Measurements from ENCODE around the gene LSM3.
A peak's percentile ranks its signal among the peaks of the same experiment; 100 is the strongest.

Gene LSM3

DNA sequence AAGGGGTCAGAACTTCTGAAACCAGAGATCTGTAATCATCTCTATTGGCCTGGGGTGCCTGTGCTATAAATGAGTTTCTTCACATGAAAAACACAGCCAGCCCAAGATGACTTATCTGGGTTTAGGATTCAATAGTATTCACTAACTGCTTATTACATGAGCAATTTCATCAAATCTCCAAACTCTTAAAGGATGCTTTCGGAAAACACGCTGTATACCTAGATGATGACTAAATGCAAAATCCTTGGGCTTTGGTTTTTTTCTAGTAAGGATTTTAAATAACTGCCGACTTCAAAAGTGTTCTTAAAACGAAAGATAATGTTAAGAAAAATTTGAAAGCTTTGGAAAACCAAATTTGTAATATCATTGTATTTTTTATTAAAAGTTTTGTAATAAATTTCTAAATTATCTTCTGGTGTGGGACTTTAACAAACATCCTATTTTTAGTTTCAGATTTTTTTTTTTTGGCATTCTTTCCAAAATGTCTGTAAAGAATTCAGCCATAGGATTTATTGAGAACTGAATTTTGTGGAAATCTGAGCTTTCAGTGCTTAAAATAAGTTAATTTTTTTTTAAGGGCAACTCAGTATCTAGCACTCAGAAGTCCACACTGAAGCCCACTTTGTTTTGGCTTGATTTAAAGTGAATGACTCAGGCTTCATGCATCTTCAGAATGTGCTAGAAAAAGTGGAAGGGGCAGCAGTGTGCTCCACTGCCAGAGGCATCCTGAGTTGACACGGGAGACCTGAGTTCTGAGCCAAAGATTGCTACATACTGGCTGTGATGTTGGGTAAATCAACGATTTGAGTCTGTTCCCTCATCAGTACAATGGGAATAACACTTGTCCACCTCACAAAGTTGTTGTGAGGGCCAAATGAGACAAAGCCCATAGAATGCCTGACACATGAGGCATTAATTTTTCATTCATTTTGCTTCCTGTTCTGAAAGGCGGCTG is 35.1 kb upstream of the LSM3 start:
- DNase-seq (ENCODE audit: low read depth, low spot score): peak; percentile 67

DNA sequence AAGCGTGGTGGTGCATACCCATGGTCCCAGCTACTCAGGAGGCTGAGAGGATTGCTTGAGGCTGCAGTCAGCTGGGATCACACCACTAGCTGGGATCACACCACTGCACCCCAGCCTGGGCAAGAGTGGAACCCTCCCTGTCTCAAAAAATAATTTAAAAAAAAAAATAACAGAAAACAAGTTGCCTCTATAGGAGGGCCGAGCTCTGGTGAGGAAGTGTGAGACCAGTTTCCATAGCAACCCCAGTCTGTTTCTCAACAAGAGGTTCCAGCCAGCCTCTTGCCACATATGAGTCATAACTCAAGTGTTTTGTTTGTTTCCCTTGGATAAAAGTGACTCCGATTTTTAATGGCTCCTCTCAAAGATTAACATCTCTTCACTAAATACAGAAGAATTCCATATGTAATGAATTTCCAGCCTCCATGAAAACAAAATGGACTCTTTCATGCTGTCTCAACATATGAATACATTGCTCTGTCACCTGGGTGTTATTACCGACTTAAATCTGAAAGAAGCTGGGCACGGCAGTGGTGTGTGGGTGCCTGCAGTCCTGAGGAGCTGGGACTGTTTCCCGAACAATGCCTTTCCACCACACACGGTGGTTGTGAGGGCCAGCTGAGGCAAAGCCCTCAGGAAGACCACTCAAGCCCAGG is 34.1 kb upstream of the LSM3 start:
- DNase-seq (ENCODE audit: low read depth, low spot score): peak; percentile 79

DNA sequence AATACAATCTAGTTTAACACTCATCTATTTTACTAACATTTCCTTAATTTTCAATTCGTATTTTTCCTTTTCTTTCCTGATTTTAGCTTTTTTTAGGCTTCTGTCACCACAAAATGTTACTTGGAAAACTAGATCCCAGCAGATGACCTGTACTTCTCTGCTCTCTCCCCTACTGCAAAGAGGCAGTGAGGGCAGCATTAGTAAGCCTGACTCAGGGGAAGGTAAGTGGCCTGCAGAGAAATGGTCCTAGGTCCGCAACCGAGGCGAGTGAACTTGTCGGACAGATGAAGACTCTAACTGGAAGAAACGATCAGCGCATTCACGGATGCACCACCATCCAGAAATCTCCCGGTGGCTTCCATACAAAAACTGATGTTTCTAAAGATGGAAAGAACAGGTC is 33.4 kb upstream of the LSM3 start:
- DNase-seq (ENCODE audit: low read depth, low spot score): no peak

DNA sequence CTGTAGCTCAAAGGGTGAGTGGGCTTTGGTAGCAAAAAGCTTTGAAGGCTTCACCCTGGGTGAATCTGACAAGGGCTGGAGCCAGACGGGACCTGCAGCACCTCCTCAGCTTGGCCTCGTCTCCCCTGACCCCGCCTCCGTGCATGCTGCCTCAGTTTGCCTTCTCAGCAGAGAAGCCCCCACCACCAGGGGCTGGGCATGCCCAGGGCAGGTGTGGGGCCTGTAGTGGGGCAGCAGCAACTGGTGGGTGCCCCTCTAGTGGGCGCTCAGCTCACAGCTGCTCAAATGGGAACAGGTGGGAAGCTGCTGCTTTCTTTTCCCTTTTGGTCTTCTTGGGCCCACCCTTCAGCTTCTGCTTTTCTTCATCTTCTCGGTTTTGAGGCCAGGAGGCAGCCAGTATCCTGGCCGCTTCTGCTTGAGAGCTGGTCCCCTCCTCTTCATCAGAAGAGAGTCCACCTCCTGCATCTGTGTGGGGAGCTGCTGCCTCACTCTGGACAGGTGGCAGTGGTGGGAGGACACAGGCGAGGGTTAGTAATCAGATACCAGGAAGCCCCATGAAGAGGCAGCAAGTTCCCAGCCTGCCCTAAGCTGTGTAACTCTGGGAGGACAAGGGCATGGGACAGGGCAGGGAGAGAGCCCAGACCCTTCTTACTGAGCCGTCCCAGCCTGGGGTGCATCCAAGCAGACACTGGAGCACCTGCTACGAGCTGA is 32.8 kb upstream of the LSM3 start:
- no peak for DNase-seq (ENCODE audit: low read depth, low spot score)

DNA sequence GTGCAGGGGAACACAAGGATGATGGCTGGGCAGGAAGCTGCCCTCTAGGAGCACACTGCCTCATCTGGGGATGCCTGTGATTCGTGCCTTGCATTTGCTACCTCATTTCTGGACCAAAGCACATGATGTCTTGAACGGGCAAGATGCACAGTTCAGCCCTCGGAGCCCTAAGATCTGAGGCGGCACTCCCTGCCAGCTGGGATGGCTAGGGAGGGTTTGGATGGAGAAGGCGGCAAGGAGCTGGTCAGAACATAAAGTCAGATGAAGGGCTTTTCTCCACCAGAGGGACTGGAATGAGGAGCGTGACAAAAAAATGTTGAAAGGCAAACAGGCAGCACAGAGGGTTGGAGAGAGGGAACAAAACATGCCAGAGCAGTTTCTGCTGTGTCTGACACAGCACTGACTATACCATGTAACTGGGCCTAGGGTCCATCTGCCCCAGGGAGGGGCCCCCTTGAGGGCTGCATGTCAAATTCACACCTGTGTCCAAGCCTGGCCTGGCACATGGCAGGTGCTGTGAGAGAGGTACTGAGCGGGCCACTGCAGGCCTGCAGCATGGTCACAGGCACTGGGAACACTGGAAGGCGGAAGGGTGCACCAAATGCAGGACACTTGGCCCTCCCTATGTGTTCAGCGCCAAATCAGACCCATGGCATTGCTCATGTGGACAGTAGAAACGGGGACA is 32.1 kb upstream of the LSM3 start:
- DNase-seq (ENCODE audit: low read depth, low spot score): no peak

DNA sequence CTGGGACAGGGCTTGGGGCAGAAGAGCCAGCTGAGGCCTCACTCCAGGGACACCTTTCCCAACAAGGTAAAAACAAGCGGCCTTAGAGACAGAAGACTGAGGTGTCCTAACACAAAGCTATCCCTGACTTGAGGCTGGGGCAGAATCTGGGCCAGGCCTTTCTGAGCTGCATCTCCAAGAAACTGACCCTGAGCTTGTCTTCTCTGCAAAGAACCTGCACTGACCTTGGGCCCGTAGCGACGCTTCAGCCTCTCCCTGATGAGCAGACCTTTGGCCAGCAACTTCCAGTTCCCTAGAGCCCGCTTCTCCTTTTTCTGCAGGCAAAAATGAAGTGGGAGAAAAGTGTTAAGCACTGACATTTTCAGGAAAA is 31.6 kb upstream of the LSM3 start:
- no peak for DNase-seq (ENCODE audit: low read depth, low spot score)

DNA sequence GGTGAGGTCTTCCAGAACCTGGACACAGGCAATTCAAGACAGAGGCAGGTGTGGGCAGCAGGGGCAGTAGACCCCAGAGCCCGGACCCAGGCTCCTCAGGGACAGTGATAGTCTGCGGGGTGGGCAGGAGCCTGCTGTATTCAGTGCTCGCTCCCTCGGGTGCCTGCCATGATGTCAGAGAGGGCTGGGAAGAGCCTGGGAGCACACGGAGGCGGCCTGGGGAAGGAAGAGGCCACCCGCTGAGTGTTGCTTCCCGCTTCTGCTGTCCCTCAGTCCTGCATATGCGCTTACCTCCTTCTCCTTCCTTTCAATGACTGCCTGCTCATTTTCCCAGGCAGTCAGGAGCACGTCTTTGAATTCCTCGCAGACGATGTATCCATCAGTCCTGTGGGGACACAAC is 31.0 kb upstream of the LSM3 start:
- no peak for DNase-seq (ENCODE audit: low read depth, low spot score)

DNA sequence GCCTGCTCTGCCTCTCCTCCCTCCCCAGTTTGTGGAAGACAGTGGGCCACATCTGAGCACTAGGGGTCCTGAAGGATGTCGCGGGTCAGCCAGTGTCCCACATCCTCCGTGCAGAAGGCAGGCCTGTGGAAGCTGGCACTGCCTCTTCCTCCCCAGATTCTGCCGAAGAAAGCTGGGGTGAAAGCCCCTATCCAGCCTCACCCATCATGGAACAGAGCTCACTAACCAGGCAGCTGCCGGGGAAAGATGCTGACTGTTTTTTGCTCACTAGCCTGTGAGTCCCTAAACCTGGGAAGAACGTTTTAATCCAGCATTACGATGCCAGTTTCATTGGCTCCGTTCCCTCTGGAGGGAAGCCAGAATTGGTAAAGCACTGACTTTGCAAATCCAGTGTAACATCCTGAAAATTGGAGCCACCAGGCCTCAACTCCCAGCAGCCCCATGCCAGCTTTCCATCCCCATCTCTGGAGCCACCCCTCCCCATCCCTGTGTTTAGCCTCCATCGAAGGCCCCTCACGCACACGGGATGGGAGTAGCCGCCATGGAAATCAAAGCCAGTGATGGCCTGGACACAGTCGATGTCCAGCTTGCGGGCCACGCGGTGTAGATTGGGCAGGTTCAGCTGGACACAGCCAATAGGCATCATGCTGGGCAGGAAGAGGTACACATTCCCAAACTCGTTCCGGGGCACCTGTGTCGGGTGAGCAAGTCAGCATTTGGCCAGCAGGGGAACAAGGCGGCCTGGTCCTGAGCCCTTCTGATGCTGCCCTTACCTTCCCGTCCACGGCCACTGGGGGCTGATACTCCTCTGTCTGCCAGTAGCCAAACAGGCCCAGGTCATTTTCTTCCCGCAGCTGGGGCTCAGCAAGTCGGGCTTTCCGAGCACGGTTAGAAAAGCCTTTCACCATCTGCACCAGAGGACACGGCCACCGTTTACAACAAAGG is 30.3 kb upstream of the LSM3 start:
- DNase-seq (ENCODE audit: low read depth, low spot score): peak; percentile 83

DNA sequence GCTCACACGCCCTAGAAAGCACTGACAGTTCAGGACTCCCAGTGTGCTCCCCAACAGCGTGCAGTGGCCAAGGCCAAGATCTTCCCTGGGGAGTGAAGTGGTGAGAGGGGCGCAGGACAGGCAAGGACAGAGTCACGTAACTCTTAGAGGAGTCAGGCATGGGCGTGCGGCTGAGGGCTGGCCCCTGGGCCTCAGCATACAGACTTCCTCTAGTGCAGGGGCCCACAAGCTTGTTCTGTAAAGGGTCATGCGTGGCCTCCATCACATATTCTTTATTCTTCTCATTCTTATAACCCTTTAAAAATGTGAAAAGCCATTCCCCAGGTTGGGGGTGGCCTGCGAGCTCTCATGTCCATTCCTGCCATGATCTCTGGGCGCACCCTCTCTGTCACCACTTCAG is 28.5 kb upstream of the LSM3 start:
- DNase-seq (ENCODE audit: low read depth, low spot score): no peak

DNA sequence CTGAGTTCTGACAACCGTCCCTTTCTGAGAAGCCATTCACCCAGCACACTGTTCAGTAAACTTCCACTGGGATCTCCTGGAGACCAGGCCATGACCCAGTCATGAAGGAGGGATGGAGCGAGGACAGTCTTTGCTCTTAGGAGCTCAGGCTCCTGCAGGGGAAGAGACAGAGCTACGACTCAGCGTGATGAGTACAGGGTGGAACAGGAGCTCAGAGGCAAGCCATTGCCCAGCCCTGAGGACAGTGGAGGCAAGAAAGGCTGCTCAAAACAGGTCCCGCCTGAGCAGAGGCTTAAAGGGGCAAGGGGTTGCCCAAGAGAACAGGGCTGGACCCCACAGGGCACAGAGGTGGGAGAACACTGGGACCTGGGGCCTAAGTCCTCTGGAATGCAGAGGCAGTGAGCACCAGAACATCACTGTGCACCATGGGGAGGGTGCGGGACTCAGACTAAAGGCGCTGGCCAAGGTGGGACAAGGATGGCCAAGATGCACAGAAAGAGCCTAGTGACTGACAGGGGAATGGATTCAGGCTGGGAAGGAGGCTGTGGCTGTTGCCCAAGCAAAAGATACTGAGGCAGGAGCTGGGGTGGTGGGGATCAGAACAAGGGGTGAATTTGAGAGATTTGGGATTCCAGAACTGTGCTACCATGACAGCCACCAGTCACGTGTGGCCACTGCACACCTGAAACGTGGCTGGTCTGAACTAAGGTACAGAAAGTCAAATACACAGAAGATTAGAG is 28.0 kb upstream of the LSM3 start:
- no peak for DNase-seq (ENCODE audit: low read depth, low spot score)

DNA sequence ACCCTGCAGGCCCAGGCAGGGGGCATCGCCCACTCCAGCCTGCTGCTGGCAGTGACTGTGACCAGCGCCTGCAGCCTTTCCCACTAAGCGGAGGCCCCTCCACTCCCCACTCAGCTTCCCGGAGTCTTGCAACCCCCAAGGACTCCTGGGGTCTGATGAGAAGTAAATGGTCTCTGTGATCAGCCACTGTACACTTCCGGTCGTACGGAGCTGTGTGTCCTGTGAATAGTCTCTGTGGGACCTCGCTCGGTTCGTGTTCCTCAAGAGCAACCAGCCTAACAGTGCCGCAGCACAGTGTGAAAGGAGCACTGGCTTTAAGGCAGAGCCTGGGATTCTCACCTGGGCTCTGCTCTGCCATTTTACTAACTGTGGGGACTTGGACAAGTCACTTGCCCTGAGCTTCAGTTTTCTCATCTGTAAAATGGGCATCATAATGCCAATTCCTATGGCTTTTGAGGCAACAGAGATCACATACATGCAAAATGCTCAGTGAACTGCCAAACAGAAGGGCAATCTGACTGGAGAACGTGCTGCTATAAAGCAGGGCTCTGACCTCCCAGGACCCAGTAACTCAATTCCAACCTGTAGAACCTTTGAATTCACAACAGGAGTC is 27.0 kb upstream of the LSM3 start:
- no peak for DNase-seq (ENCODE audit: low read depth, low spot score)

DNA sequence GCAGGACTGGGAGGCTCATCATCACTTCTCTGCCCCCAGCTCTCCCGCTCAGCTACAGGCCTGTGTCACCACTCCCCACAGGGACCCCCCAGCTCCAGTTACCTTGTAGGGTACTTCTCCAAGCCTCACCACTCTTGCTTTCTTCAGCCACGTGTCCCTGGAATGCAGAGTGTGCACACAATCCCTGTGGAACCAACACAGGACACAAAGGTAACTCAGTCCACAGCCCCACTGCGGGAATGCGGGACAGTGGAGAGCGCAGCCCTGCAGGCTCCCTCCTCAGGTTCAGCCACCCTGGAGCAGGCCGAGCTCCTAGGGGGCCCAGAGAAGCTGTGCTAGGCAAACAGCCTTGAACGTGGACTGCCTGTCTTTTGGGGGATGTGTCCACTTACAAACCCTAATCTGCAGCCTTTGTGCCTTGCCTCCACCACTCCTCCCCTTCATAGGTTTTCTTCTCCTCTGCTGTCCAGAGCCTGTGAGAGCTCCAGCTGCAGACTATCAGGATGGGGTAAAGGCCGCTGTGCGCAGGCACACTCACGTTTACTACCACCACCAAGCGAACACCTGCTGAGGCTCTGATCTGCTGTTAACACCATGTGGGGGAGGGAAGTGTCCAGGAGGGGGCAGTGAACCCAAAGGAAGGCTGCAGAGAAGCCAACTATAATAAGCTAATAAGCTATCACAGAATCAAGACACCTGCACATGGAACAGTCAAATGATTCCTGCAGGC is 26.2 kb upstream of the LSM3 start:
- DNase-seq (ENCODE audit: low read depth, low spot score): peak; percentile 22

DNA sequence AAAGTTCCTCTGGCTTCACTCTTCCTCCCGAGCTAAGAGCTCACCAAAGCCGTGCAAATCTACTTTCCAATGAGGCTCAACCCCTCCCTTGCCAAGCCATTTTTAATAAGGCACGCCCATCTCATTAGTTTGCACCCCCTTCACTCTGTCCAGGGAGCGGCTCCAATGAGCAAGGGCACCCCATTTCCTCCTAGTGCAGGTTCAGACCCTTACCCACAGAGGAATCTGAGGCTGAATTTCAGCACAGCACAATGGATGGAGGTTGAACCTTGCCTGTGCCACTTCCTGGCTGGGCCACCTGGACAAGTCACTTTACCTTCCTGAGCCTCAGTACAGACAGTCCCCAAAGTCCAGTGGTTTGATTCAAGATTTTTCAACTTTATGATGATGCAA is 25.7 kb upstream of the LSM3 start:
- DNase-seq (ENCODE audit: low read depth, low spot score): no peak

DNA sequence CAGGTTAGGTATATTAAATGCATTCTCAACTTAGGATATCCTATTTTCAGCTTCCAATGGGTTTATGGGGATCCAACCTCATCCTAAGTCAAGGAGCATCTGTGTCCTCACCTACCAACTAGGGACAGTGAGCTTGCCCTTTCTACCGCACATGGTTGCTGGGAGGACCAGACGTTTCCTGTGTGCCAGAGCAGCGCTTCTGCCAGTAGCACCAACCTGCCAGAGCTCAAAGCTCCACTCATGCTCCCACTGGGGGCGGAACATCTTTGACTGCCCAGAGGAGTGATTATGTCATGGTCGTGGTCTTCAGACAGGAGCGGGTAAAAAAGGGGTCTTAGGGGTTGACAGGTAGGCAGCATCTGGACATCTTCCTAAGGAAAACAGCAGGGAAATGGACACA is 25.0 kb upstream of the LSM3 start:
- no peak for DNase-seq (ENCODE audit: low read depth, low spot score)

DNA sequence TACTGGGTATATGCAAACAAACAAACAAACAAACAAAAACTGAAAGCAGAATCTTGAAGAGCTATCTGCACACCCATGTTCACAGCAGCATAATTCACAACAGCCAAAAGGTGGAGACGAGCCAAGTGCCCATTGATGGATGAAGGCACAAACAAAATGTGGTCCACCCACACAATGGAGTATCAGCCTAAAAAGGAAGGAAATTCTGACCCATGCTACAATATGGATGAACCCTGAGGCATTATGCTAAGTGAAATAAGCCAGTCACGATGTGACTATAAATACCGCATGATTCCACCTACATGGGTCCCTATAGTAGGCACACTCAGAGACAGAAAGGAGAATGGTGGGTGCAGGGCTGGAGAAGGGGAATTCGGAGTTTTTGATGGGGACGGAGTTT is 24.3 kb upstream of the LSM3 start:
- DNase-seq (ENCODE audit: low read depth, low spot score): no peak

DNA sequence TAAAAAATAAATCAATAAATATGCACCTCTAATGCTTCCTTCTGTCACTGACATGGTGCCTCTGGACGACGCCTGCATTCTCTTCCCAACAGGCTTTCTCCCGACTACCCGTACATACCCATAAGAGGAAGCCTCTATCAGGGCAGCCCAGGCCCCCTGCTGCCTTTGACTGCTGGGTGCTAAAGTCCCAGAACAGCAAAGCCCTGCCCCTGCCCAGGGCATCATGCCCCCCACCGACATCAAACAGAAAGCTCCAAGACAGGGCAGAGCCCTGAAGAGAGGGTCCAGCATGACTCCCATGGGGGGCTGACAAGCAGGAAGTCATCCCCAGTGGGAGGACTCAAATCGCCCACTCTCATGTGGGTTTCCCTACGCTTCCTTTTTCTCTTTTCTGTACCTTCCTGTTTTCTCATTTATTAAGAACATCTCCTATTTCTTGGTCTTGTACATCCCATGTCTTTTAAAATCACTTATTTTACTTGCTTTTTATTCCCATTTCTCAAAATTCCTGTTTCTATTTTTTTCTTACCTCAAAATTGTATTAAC is 23.6 kb upstream of the LSM3 start:
- no peak for DNase-seq (ENCODE audit: low read depth, low spot score)

DNA sequence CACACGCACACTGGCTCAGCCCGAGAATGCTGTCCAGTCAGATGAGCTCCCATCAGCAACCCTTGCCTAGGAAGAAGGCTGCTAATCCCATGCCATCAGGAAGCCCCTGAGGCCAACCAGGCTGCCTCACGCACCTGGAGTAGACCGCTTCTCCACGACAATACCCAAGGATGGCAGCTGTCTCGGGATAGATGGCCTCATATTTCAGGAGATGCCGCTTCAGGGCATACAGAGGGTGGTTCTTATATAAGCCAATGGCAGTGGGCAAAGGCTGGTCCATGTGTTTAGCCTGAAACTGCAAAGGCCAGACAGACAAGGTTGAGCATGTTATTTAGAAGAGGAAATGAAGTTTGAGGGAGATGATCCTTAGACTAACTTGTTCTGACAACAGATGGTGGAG is 22.4 kb upstream of the LSM3 start:
- DNase-seq (ENCODE audit: low read depth, low spot score): no peak

DNA sequence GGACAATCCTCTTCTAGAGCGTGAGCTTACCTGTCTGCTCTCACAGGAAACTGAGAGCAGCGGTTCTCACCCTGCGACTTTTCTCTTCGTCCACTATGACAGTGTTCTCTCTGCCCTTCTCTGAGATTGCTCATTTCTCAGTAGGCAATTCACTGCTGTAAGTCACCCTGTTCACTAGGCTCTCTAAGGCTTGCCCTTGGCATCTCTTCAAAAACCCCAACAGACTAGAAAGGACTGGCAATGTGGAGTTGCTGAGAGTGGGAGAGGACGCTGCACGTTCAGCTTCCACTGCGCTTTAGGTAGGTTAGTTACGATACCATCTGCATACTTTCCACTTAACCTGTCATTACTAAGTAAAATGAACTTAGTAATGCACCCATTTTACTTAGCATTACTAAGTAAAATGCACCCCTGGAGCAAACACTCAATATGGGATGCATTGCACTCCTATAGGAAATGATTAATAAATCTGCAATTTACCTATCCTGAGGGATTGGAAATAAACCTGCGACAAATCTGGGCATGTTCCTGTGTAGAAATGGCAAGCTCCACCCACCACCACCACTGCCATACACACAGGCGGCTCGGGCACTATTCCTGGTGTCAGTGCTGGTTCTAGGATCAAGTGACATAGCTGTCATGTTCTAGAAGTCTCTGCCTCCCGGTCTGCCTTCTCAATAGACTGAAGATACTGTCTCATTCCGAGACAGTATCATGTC is 21.6 kb upstream of the LSM3 start:
- no peak for DNase-seq (ENCODE audit: low read depth, low spot score)

Data from ELF-1 (cell line).